ENCODE results near the gene KCND2.

Gene KCND2

DNA sequence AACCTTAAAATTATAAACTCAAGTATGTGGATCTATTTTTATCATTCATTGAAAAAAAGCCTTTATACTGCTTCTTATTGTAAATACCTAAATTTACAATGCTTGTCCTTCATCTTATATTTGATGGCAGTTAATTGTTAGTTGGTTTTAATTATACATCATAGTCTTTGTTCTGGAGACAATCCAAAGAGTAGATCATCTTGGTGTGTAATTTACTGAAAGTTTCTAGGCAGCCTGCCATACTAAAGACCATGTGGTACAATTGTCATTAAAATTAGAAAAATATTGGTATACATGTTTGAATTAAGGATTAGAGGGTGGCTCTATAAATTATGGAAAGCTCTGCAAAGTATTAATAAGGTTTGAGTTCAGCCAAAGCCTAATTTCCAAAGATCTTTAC lies 231.4 kb downstream of the KCND2 start:
- H3K4me3 ChIP-seq (ENCODE audit: low read length): no peak overlapping the region
- no peaks in the 10 kb centered on the region for H3K9me3 ChIP-seq (ENCODE audit: control insufficient read depth, low read depth, low read length)
- H3K27me3 ChIP-seq (ENCODE audit: control insufficient read depth, insufficient read depth, low read length): no peaks in the 10 kb centered on the region
- no peak overlapping the region for H3K27ac ChIP-seq (ENCODE audit: low read length)
- no peaks in the 10 kb centered on the region for H3K36me3 ChIP-seq (ENCODE audit: control insufficient read depth, low read depth, low read length)
- H3K4me1 ChIP-seq (ENCODE audit: control insufficient read depth, low read depth, low read length): peaks cover 23% of the 10 kb centered on the region
- H3K9ac ChIP-seq (ENCODE audit: low read length): no peak overlapping the region

DNA sequence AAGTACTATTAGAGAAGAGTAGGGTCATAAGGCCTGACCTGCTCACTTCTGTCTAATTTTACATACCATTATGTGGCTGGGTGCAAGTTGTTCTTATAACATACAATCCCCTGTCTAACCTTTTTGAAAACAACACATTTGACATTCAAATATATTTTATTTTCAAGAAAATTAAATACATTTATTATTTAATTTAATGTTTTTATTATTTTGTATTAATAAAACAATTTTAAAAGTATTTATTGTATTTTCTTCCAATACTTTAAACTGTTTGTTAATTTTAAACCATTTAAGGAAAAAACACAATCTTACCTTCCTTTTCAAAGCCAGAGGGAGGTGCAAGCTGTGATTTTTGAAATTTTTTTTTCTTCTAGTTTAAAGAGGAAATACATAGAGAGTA lies 232.8 kb downstream of the KCND2 start:
- Histone ChIP-seq H3K9ac (ENCODE audit: low read length) (no peak overlapping the region), H3K4me1 (ENCODE audit: control insufficient read depth, low read depth, low read length) (peaks cover 23% of the 10 kb centered on the region), H3K27ac (ENCODE audit: low read length) (no peak overlapping the region), H3K36me3 (ENCODE audit: control insufficient read depth, low read depth, low read length) (no peaks in the 10 kb centered on the region), H3K27me3 (ENCODE audit: control insufficient read depth, insufficient read depth, low read length) (no peaks in the 10 kb centered on the region), H3K9me3 (ENCODE audit: control insufficient read depth, low read depth, low read length) (no peaks in the 10 kb centered on the region), H3K4me3 (ENCODE audit: low read length) (no peak overlapping the region)

DNA sequence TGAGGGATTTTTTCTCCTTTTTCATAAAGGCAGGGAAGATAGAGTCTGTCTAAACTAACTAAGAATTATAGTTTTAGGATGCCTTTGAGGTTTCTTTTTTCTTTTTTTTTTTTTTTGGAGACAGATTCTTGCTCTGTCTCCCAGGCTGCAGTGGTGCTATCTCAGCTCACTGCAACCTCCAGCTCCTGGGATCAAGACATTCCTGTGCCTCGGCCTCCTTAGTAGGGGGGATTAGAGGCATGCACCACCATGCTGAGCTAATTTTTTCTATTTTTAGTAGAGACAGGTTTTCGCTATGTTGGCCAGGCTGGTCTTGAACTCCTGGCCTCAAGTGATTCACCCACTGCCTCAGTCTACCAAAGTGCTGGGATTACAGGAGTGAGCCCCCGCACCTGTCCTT lies 239.7 kb downstream of the KCND2 start:
- no peaks in the 10 kb centered on the region for H3K9me3 ChIP-seq (ENCODE audit: control insufficient read depth, low read depth, low read length)
- no peak overlapping the region for H3K27ac ChIP-seq (ENCODE audit: low read length)
- H3K4me3 ChIP-seq (ENCODE audit: low read length): no peak overlapping the region
- peaks cover 6% of the 10 kb centered on the region for H3K4me1 ChIP-seq (ENCODE audit: control insufficient read depth, low read depth, low read length)
- no peaks in the 10 kb centered on the region for H3K36me3 ChIP-seq (ENCODE audit: control insufficient read depth, low read depth, low read length)
- H3K27me3 ChIP-seq (ENCODE audit: control insufficient read depth, insufficient read depth, low read length): no peaks in the 10 kb centered on the region
- H3K9ac ChIP-seq (ENCODE audit: low read length): no peak overlapping the region

DNA sequence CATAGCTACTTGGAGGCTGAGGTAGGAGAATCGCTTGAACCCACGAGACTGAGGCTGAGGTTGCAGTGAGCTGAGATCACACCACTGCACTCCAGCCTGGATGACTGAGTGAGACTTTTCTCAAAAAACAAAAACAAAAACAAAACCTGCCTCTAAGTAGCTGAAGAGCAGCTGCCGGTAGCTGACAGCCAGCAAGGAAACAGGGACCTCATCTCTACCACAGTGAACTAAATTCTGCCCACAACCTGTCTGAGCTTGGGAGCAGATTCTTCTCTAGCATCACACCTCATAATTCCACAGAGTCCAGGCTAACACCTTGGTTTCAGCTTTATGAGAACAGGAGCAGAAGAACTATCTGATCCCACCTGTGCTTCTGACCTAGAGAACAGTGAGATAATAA lies 246.2 kb downstream of the KCND2 start:
- Histone ChIP-seq H3K27ac (ENCODE audit: low read length) (no peak overlapping the region), H3K27me3 (ENCODE audit: control insufficient read depth, insufficient read depth, low read length) (no peaks in the 10 kb centered on the region), H3K4me3 (ENCODE audit: low read length) (no peak overlapping the region)

DNA sequence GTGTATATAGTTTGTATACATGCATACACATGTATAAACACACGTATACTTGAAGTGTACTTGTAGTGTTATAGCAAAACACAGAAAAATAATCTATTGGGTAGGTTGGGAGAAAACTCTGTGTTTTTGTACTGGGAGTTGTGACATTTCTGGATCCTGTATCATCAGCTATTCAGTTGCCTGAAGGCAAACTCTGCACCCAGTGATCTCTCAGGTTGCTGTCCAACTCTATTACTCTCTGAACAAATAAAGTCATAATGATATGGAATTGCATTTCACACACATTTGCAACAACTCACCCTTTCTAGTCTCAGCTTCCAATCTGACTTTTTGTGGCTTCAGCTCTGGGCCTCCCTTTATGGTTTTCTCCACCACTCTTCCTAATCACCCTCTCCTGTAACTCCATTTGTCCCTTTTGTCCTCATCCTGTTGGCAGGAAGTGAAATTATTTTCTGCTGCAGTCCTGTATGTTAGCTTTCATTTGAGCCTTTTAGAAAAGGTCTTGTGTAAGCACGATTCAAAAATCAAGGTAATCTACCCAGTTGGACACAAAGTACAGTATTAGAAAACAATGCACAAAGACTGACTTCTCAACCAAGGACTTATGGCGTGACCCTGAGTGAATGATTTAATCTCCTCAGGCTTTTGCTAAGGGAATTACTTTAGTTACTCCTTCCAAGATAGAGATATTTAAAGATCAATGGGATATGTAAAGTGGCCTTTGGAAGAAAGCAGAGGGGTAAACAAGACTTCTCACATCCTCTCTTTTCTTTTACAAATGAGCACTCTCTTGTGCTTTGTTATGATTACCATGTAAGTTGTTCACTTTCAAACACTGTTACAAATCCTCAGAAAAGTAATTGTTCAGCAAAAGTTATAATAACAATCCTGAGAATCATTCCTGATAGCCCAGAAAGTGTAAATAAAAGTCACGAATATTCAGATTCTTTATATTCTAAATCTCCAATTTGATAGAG lies 249.1 kb downstream of the KCND2 start:
- peak overlapping the region; percentile 18 for H3K9ac ChIP-seq (ENCODE audit: low read length)
- H3K9me3 ChIP-seq (ENCODE audit: control insufficient read depth, low read depth, low read length): no peaks in the 10 kb centered on the region
- peaks cover 43% of the 10 kb centered on the region for H3K4me1 ChIP-seq (ENCODE audit: control insufficient read depth, low read depth, low read length)
- H3K36me3 ChIP-seq (ENCODE audit: control insufficient read depth, low read depth, low read length): no peaks in the 10 kb centered on the region
- no peaks in the 10 kb centered on the region for H3K27me3 ChIP-seq (ENCODE audit: control insufficient read depth, insufficient read depth, low read length)
- H3K4me3 ChIP-seq (ENCODE audit: low read length): peak overlapping the region; percentile 43
- peak overlapping the region; percentile 85 for H3K27ac ChIP-seq (ENCODE audit: low read length)

More for the DNA sequence above, 246.2 kb downstream of the KCND2 start:
- Histone ChIP-seq H3K9ac (ENCODE audit: low read length) (no peak overlapping the region), H3K4me1 (ENCODE audit: control insufficient read depth, low read depth, low read length) (peaks cover 27% of the 10 kb centered on the region), H3K36me3 (ENCODE audit: control insufficient read depth, low read depth, low read length) (no peaks in the 10 kb centered on the region), H3K9me3 (ENCODE audit: control insufficient read depth, low read depth, low read length) (no peaks in the 10 kb centered on the region)

DNA sequence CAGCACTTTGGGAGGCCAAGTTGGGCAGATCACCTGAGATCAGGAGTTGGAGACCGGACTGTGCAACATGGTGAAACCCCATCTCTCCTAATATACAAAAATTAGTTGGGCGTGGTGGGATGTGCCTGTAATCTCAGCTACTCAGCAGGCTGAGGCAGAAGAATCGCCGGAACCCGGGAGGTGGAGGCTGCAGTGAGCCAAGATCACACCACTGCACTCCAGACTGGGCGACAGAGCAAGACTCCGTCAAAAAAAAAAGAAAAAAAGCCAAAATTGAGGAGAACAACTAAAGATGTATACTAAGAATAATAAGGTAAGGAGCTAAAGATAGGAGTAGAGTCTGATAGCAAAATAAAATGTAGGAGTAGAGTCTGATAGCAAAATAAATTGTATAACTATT lies 251.0 kb downstream of the KCND2 start:
- Histone ChIP-seq H3K27ac (ENCODE audit: low read length) (peak overlapping the region; percentile 23), H3K9ac (ENCODE audit: low read length) (no peak overlapping the region), H3K27me3 (ENCODE audit: control insufficient read depth, insufficient read depth, low read length) (no peaks in the 10 kb centered on the region), H3K4me3 (ENCODE audit: low read length) (no peak overlapping the region), H3K36me3 (ENCODE audit: control insufficient read depth, low read depth, low read length) (no peaks in the 10 kb centered on the region), H3K4me1 (ENCODE audit: control insufficient read depth, low read depth, low read length) (peaks cover 43% of the 10 kb centered on the region), H3K9me3 (ENCODE audit: control insufficient read depth, low read depth, low read length) (no peaks in the 10 kb centered on the region)

DNA sequence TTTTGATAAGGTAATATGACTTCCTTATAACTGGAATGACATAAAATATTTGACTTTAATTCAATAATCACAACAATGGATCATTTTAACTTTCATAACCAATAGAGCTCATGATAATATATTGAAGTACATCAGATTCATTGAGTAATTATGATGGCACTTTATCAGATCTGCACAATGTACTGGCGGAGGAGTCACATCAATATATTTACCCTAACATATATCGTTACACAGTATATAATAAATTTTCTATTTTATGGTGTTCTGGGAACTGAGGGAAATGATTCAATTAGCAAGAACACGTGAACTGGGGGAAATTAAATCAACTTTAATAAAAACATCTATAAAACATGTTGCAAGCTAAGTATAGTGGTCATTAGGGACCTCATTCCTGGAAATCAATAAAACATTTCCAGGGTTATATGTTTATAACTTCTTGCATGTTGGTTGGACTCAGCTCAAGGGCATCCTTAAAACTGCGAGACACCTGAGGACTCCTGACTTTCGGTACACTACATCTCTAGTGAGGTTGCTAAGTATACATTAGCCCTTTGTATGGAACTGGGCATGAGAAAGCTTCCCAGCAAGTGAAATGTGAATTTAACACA lies 254.0 kb downstream of the KCND2 start:
- no peak overlapping the region for H3K27ac ChIP-seq (ENCODE audit: low read length)
- no peak overlapping the region for H3K4me3 ChIP-seq (ENCODE audit: low read length)
- H3K36me3 ChIP-seq (ENCODE audit: control insufficient read depth, low read depth, low read length): no peaks in the 10 kb centered on the region
- no peak overlapping the region for H3K9ac ChIP-seq (ENCODE audit: low read length)
- H3K9me3 ChIP-seq (ENCODE audit: control insufficient read depth, low read depth, low read length): no peaks in the 10 kb centered on the region
- peaks cover 26% of the 10 kb centered on the region for H3K4me1 ChIP-seq (ENCODE audit: control insufficient read depth, low read depth, low read length)
- H3K27me3 ChIP-seq (ENCODE audit: control insufficient read depth, insufficient read depth, low read length): no peaks in the 10 kb centered on the region

DNA sequence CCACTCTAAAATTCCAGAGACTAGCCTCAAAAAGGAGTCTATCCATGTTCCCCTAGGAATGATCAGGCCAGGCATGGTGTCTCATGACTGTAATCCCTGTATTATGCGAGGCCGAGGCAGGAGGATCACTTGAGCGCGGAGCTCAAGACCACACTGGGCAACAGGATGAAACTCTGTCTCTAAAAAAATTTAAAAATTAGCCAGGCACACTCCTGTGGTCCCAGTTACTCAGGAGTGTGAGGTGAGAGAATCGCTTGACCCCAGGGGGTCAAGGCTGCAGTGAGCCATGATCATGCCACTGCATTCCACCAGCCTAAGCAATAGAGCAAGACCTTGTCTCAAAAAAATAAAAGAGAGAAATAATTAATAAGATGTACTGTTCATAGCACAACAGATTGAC lies 256.8 kb downstream of the KCND2 start:
- H3K4me1 ChIP-seq (ENCODE audit: control insufficient read depth, low read depth, low read length): peaks cover 12% of the 10 kb centered on the region
- no peaks in the 10 kb centered on the region for H3K36me3 ChIP-seq (ENCODE audit: control insufficient read depth, low read depth, low read length)
- no peaks in the 10 kb centered on the region for H3K9me3 ChIP-seq (ENCODE audit: control insufficient read depth, low read depth, low read length)
- H3K27me3 ChIP-seq (ENCODE audit: control insufficient read depth, insufficient read depth, low read length): no peaks in the 10 kb centered on the region
- no peak overlapping the region for H3K27ac ChIP-seq (ENCODE audit: low read length)
- no peak overlapping the region for H3K4me3 ChIP-seq (ENCODE audit: low read length)
- H3K9ac ChIP-seq (ENCODE audit: low read length): no peak overlapping the region

DNA sequence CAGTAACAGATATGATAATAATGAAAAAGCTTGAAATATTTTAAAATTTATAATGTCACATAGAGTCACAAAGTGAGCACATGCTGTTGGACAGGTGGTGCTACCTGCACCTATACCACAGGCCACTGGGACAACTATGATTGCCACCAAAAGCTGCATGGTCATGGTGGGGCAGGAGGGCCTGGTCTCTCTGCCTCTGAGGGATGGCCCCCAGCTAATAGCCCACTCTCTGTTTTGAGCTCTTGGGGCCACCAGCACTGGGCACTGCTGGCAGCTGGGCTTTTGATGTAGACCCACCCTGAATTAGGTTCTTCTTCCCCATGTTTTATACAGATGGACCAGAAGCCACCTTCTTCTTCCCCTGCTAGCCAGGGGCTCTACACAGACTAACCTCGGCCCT lies 265.4 kb downstream of the KCND2 start:
- Histone ChIP-seq H3K36me3 (ENCODE audit: control insufficient read depth, low read depth, low read length) (no peaks in the 10 kb centered on the region), H3K27me3 (ENCODE audit: control insufficient read depth, insufficient read depth, low read length) (no peaks in the 10 kb centered on the region), H3K9me3 (ENCODE audit: control insufficient read depth, low read depth, low read length) (no peaks in the 10 kb centered on the region), H3K4me1 (ENCODE audit: control insufficient read depth, low read depth, low read length) (no peaks in the 10 kb centered on the region), H3K27ac (ENCODE audit: low read length) (no peak overlapping the region), H3K4me3 (ENCODE audit: low read length) (no peak overlapping the region), H3K9ac (ENCODE audit: low read length) (no peak overlapping the region)

DNA sequence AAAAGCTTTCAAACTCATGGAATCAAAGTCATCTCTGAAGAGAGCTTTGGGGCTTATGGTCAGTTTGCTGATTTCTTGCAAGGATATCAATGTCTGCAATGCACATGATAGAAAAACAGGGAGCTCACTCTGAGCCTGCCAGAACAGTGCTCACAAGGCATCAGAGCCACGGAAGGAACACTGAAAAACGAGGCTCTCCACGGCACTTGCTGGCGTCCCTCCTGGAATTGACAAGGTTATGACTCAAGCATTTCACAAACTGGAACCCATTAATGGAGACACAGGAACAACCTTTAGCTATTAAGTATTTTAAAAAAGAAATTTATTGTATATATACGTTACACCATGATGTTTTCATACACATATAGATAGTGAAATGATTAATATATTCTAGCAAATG lies 266.3 kb downstream of the KCND2 start:
- H3K9me3 ChIP-seq (ENCODE audit: control insufficient read depth, low read depth, low read length): no peaks in the 10 kb centered on the region

DNA sequence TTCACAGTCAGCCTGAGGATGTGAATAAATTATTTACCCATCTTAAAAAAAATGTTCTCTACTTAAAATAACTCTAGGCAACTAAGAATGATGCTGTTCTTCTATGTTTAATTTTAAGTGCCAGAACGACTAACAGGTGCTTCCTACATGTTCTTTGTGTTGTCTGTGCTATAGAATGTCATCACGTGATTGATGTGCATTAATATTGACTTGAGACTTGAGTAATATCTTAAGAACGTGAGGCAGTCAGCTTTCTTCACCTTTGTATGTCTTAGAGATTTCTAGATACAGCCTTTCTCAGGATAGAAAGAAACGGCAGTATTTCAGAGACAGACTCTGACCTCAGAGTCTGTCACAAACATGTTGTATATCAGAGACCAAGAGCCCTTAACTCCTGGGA lies 274.6 kb downstream of the KCND2 start:
- Histone ChIP-seq H3K36me3 (ENCODE audit: control insufficient read depth, low read depth, low read length) (no peaks in the 10 kb centered on the region), H3K4me1 (ENCODE audit: control insufficient read depth, low read depth, low read length) (peaks cover 30% of the 10 kb centered on the region), H3K9ac (ENCODE audit: low read length) (no peak overlapping the region), H3K9me3 (ENCODE audit: control insufficient read depth, low read depth, low read length) (no peaks in the 10 kb centered on the region), H3K27ac (ENCODE audit: low read length) (no peak overlapping the region), H3K27me3 (ENCODE audit: control insufficient read depth, insufficient read depth, low read length) (no peaks in the 10 kb centered on the region), H3K4me3 (ENCODE audit: low read length) (no peak overlapping the region)

More for the DNA sequence above, 266.3 kb downstream of the KCND2 start:
- Histone ChIP-seq H3K9ac (ENCODE audit: low read length) (no peak overlapping the region), H3K27me3 (ENCODE audit: control insufficient read depth, insufficient read depth, low read length) (no peaks in the 10 kb centered on the region), H3K4me1 (ENCODE audit: control insufficient read depth, low read depth, low read length) (no peaks in the 10 kb centered on the region), H3K4me3 (ENCODE audit: low read length) (no peak overlapping the region), H3K27ac (ENCODE audit: low read length) (no peak overlapping the region), H3K36me3 (ENCODE audit: control insufficient read depth, low read depth, low read length) (no peaks in the 10 kb centered on the region)
